Measurements from ENCODE around the gene RASA3. TPM values are rescaled to one million over a fixed set of nuclear protein-coding genes. Genes with fewer than 3 reads are reported as not detected.

The RASA3 gene
- total RNA-seq, 2 donors from 2014 or later = 6.3 to 12.0 TPM

DNA sequence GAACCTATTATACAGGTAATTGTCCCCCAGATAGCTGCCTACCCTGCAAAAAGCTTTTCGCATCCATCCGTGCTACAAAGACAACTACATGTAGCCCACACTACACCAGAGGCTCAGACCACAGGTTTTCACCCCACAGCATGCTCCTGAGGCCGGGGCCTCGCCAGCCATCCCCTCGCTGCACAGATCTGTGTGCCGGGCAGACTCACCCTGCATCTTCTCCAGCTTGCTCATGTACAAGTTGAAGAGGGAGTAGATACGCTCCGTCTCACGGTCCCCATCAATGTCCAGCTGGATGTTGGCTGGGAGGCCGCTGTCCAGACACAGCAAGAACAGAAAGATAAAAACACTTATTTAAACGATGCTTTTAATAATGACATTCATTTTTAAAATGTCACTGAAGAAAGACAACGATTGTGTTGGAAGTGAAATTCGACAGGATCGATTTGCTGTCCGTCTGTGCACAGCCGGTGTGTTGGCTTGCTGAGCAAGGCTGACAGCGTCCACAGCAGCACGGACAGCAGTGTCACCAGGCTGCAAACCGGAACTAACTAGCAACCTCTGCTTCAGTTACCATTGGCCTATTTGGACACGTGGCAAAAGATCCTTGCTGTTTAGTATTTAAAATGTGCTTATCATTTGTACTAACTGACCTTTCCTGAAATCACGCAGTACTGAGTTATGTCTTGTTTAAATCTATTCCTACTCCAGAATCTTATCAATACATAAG, 140.0 kb downstream of the RASA3 start:
- Mint-ChIP-seq H3K4me3 (no peak overlapping the region), H3K27me3 (ENCODE audit: insufficient read depth) (no peaks in the 10 kb centered on the region), H3K9me3 (peaks cover 4% of the 10 kb centered on the region), H3K4me1 (no peaks in the 10 kb centered on the region), H3K27ac (no peak overlapping the region), H3K36me3 (ENCODE audit: low read depth) (peaks cover 39% of the 10 kb centered on the region)
- no peaks in the 10 kb centered on the region for H3K4me1 ChIP-seq (ENCODE audit: control insufficient read depth, insufficient read depth, low read length)
- H3K9ac ChIP-seq (ENCODE audit: extremely low read depth, low read length, poor library complexity, severe bottlenecking) = no peak overlapping the region
- no peaks in the 10 kb centered on the region for H3K9me3 ChIP-seq (ENCODE audit: control insufficient read depth, low read length)
- H3K4me3 ChIP-seq (ENCODE audit: low read length) = no peak overlapping the region
- no peaks in the 10 kb centered on the region for H3K27me3 ChIP-seq (ENCODE audit: control insufficient read depth, insufficient read depth, low read length, poor library complexity, severe bottlenecking)
- no peak for DNase-seq
- WGBS, 2 experiments (ENCODE audit: insufficient coverage in 1 of 2, insufficient read length in 1 of 2) = 95 to 96% methylated on average over 14 to 21 of the region's 21 CpGs
- TF ChIP-seq, protein P1, sequence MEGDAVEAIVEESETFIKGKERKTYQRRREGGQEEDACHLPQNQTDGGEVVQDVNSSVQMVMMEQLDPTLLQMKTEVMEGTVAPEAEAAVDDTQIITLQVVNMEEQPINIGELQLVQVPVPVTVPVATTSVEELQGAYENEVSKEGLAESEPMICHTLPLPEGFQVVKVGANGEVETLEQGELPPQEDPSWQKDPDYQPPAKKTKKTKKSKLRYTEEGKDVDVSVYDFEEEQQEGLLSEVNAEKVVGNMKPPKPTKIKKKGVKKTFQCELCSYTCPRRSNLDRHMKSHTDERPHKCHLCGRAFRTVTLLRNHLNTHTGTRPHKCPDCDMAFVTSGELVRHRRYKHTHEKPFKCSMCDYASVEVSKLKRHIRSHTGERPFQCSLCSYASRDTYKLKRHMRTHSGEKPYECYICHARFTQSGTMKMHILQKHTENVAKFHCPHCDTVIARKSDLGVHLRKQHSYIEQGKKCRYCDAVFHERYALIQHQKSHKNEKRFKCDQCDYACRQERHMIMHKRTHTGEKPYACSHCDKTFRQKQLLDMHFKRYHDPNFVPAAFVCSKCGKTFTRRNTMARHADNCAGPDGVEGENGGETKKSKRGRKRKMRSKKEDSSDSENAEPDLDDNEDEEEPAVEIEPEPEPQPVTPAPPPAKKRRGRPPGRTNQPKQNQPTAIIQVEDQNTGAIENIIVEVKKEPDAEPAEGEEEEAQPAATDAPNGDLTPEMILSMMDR (conservative IDR thresholded peaks at IDR 0.05) = no peak
- H3K27ac ChIP-seq (ENCODE audit: low read depth, low read length) = no peak overlapping the region
- peaks cover 5% of the 10 kb centered on the region for H3K36me3 ChIP-seq (ENCODE audit: control insufficient read depth, insufficient read depth, low read length)

GRCh38 chr13:113991676-113992179, 140.7 kb downstream of the RASA3 start:
- Histone ChIP-seq H3K4me1 (ENCODE audit: control insufficient read depth, insufficient read depth, low read length) (no peaks in the 10 kb centered on the region), H3K9me3 (ENCODE audit: control insufficient read depth, low read length) (no peaks in the 10 kb centered on the region), H3K4me3 (ENCODE audit: low read length) (no peak overlapping the region), H3K27me3 (ENCODE audit: control insufficient read depth, insufficient read depth, low read length, poor library complexity, severe bottlenecking) (no peaks in the 10 kb centered on the region), H3K36me3 (ENCODE audit: control insufficient read depth, insufficient read depth, low read length) (peaks cover 5% of the 10 kb centered on the region), H3K27ac (ENCODE audit: low read depth, low read length) (no peak overlapping the region), H3K9ac (ENCODE audit: extremely low read depth, low read length, poor library complexity, severe bottlenecking) (no peak overlapping the region)
- DNase-seq = no peak
- WGBS, 2 experiments (ENCODE audit: insufficient coverage in 1 of 2, insufficient read length in 1 of 2) = 93 to 94% methylated on average over 8 to 11 of the region's 11 CpGs
- H3K4me3 Mint-ChIP-seq = no peak overlapping the region
- H3K4me1 Mint-ChIP-seq = no peaks in the 10 kb centered on the region
- H3K27ac Mint-ChIP-seq = no peak overlapping the region
- peaks cover 4% of the 10 kb centered on the region for H3K9me3 Mint-ChIP-seq
- H3K36me3 Mint-ChIP-seq (ENCODE audit: low read depth) = peaks cover 39% of the 10 kb centered on the region
- TF ChIP-seq, protein P1 (conservative IDR thresholded peaks at IDR 0.05) = no peak
- no peaks in the 10 kb centered on the region for H3K27me3 Mint-ChIP-seq (ENCODE audit: insufficient read depth)

GRCh38 chr13:113991191-113991669, 141.2 kb downstream of the RASA3 start:
- peaks cover 5% of the 10 kb centered on the region for H3K36me3 ChIP-seq (ENCODE audit: control insufficient read depth, insufficient read depth, low read length)
- no peak overlapping the region for H3K27ac ChIP-seq (ENCODE audit: low read depth, low read length)
- no peaks in the 10 kb centered on the region for H3K4me1 ChIP-seq (ENCODE audit: control insufficient read depth, insufficient read depth, low read length)
- no peaks in the 10 kb centered on the region for H3K27me3 ChIP-seq (ENCODE audit: control insufficient read depth, insufficient read depth, low read length, poor library complexity, severe bottlenecking)
- Mint-ChIP-seq H3K4me1 (no peaks in the 10 kb centered on the region), H3K36me3 (ENCODE audit: low read depth) (peaks cover 39% of the 10 kb centered on the region), H3K27ac (no peak overlapping the region), H3K4me3 (no peak overlapping the region), H3K27me3 (ENCODE audit: insufficient read depth) (no peaks in the 10 kb centered on the region), H3K9me3 (peaks cover 4% of the 10 kb centered on the region)
- H3K4me3 ChIP-seq (ENCODE audit: low read length) = no peak overlapping the region
- no peak overlapping the region for H3K9ac ChIP-seq (ENCODE audit: extremely low read depth, low read length, poor library complexity, severe bottlenecking)
- 90 to 96% methylated on average over 9 to 10 of the region's 10 CpGs for WGBS, 2 experiments (ENCODE audit: insufficient coverage in 1 of 2, insufficient read length in 1 of 2)
- TF ChIP-seq, protein P1 (conservative IDR thresholded peaks at IDR 0.05) = no peak
- DNase-seq = no peak
- no peaks in the 10 kb centered on the region for H3K9me3 ChIP-seq (ENCODE audit: control insufficient read depth, low read length)
